Gastrocnemius medialis (tissue), 4 donors: ENCODE measurements around the gene DDX10.

ENCODE experiments used
- POLR2A ChIP-seq, 2 donors: fragments of 450-650 bp; IDR thresholded peaks; one replicate each; pipeline ENCODE4 v1.6.1; 2017; ENCODE audit warnings: antibody characterized with exemption in 2 of 2, mild to moderate bottlenecking in 2 of 2, moderate library complexity in 2 of 2
- TF ChIP-seq, protein P1 (sequence below), 5 experiments: fragments of 450-650 bp in 3 of 5; fragments of 200-600 bp in 2 of 5; sonication (generic) in 2 of 5; IDR thresholded peaks in 4 of 5; conservative IDR thresholded peaks in 1 of 5; 1 replicate in 4 of 5; 2 replicates in 1 of 5; pipeline ENCODE4 v1.5.1; 2016 to 2019; ENCODE audit warnings: antibody characterized with exemption in 5 of 5, mild to moderate bottlenecking in 3 of 5, moderate library complexity in 3 of 5

DNA sequence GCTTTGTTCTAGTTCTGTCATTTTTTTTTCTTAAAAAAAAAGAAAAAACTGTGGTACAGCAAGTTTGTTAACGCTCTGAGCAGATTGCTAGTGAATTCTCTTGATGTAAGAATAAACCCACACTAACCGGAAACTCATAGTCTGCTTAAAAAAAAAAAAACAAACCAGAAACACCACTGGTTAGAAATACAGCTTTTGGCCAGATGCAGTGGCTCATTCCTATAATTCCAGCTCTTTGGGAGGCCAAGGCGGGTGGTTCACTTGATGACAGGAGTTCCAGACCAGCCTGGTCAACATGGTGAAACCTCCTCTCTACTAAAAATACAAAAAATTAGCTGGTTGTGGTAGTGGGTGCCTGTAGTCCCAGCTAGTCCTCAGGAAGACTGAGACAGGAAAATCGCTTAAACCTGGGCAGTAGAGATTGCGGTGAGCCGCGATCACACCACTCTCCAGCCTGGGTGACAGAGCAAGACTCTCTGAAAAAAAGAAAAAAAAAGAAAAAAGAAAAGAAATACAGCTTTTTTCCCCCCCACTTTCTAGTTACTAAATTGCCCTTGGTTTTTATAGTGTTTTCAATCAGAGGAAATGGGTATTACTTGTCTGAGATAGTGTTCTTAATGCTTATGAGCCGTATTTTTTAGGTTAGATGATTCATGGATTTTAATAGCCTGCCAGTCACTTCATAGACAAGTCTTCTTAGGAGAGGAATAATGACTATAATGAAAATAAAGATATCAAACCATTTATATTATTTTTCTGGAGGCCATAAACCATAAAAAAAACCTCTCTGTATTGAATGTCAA is 222.8 kb downstream of the DDX10 start:
- TF ChIP-seq, protein P1, sequence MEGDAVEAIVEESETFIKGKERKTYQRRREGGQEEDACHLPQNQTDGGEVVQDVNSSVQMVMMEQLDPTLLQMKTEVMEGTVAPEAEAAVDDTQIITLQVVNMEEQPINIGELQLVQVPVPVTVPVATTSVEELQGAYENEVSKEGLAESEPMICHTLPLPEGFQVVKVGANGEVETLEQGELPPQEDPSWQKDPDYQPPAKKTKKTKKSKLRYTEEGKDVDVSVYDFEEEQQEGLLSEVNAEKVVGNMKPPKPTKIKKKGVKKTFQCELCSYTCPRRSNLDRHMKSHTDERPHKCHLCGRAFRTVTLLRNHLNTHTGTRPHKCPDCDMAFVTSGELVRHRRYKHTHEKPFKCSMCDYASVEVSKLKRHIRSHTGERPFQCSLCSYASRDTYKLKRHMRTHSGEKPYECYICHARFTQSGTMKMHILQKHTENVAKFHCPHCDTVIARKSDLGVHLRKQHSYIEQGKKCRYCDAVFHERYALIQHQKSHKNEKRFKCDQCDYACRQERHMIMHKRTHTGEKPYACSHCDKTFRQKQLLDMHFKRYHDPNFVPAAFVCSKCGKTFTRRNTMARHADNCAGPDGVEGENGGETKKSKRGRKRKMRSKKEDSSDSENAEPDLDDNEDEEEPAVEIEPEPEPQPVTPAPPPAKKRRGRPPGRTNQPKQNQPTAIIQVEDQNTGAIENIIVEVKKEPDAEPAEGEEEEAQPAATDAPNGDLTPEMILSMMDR (IDR thresholded peaks at IDR 0.05 in 4 of 5, conservative IDR thresholded peaks at IDR 0.05 in 1 of 5), result no peak
- TF ChIP-seq POLR2A (IDR thresholded peaks at IDR 0.05), result no peak
